ENCODE results near the gene C16orf92. TPM values are rescaled to one million over a fixed set of nuclear protein-coding genes. Genes with fewer than 3 reads are reported as not detected.

Gene C16orf92
- total RNA-seq, 3 donors from 2014 or later (not counting 1 experiment from before 2014, with no cell fraction given) = not detected

GRCh38 chr16:30004811-30005242 lies 18.2 kb upstream of the C16orf92 start:
- 32% methylated on average over 11 of the region's 11 CpGs for WGBS (ENCODE audit: insufficient coverage)
- peaks cover 0 to 20% of the 10 kb centered on the region in 2 donors for H3K4me1 Mint-ChIP-seq
- Histone ChIP-seq H3K27me3 (ENCODE audit: control insufficient read depth, insufficient read depth, low read length) (peaks cover 2% of the 10 kb centered on the region), H3K4me1 (ENCODE audit: control insufficient read depth, insufficient read depth, low read length) (peaks cover 2% of the 10 kb centered on the region), H3K9me3 (ENCODE audit: control insufficient read depth, insufficient read depth, low read length) (no peaks in the 10 kb centered on the region), H3K36me3 (ENCODE audit: control insufficient read depth, insufficient read depth, low read length) (peaks cover 16% of the 10 kb centered on the region), H3K4me3 (ENCODE audit: low read length) (no peak overlapping the region), H3K27ac (ENCODE audit: low read length) (no peak overlapping the region)
- DNase-seq = no peak
- H3K27me3 Mint-ChIP-seq (ENCODE audit: low read depth in 2 of 2) = peaks cover 0 to 9% of the 10 kb centered on the region in 2 donors
- intact Hi-C loops (cut with micrococcal nuclease) = loop anchor here (5.0 kb wide), 1 partner anchor 303 kb away; no protein-coding TSS in a partner anchor
- H3K27ac Mint-ChIP-seq = no peak overlapping the region
- no peak overlapping the region for H3K4me3 Mint-ChIP-seq
- H3K9me3 Mint-ChIP-seq = no peaks in the 10 kb centered on the region
- no peak for TF ChIP-seq CTCF (IDR thresholded peaks at IDR 0.05)
- H3K36me3 Mint-ChIP-seq = no peaks in the 10 kb centered on the region
- no peak for ATAC-seq

GRCh38 chr16:30005341-30006094 lies 17.5 kb upstream of the C16orf92 start:
- H3K36me3 ChIP-seq (ENCODE audit: control insufficient read depth, insufficient read depth, low read length) = peaks cover 11% of the 10 kb centered on the region
- intact Hi-C loops (cut with micrococcal nuclease) = loop anchor here (5.0 kb wide), 1 partner anchor 303 kb away; no protein-coding TSS in a partner anchor
- no peak overlapping the region for H3K4me3 ChIP-seq (ENCODE audit: low read length)
- H3K4me3 Mint-ChIP-seq = no peak overlapping the region
- peaks cover 9% of the 10 kb centered on the region for H3K27me3 ChIP-seq (ENCODE audit: control insufficient read depth, insufficient read depth, low read length)
- H3K36me3 Mint-ChIP-seq = no peaks in the 10 kb centered on the region
- ATAC-seq (peak; percentile 52 to 89 (median 79)), DNase-seq (peak in 1 of 2 donors; percentile 71)
- H3K9me3 Mint-ChIP-seq = no peaks in the 10 kb centered on the region
- H3K4me1 Mint-ChIP-seq = peaks cover 0 to 24% of the 10 kb centered on the region in 2 donors
- H3K4me1 ChIP-seq (ENCODE audit: control insufficient read depth, insufficient read depth, low read length) = peaks cover 7% of the 10 kb centered on the region
- peaks cover 0 to 15% of the 10 kb centered on the region in 2 donors for H3K27me3 Mint-ChIP-seq (ENCODE audit: low read depth in 2 of 2)
- no peaks in the 10 kb centered on the region for H3K9me3 ChIP-seq (ENCODE audit: control insufficient read depth, insufficient read depth, low read length)
- no peak overlapping the region for H3K27ac ChIP-seq (ENCODE audit: low read length)
- no peak overlapping the region for H3K27ac Mint-ChIP-seq
- TF ChIP-seq CTCF (IDR thresholded peaks at IDR 0.05) = peak; percentile 70
- 77% methylated on average over 31 of the region's 35 CpGs for whole genome bisulfite sequencing (ENCODE audit: insufficient coverage)

DNA sequence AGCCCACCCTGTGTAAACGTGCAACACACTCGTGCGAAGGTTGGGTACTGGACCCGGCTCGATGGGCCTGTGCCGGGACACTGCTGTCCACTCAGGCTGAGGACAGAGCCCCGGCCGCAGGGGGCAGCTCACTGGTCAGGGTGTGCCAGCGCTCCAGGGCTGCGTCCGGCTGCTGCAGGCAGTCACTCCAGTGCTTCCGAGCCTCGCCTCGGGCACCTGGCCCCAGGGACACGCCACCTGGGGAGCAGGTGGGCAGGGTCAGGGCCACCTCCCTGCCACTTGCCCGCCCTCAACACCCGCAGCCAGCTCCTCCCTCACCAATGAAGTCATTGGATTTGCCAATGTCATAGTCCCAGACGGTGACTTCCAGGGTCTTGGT lies 16.9 kb upstream of the C16orf92 start:
- TF ChIP-seq CTCF (IDR thresholded peaks at IDR 0.05) = no peak
- intact Hi-C loops (cut with micrococcal nuclease) = loop anchor here (5.0 kb wide), 1 partner anchor 304 kb away; no protein-coding TSS in a partner anchor
- 95% methylated on average over 18 of the region's 18 CpGs for WGBS (ENCODE audit: insufficient coverage)
- Mint-ChIP-seq H3K9me3 (no peaks in the 10 kb centered on the region), H3K4me3 (no peak overlapping the region), H3K27ac (no peak overlapping the region), H3K4me1 (peaks cover 0 to 26% of the 10 kb centered on the region in 2 donors), H3K27me3 (ENCODE audit: low read depth in 2 of 2) (peaks cover 0 to 17% of the 10 kb centered on the region in 2 donors), H3K36me3 (no peaks in the 10 kb centered on the region)
- DNase-seq (no peak), ATAC-seq (no peak)
- Histone ChIP-seq H3K9me3 (ENCODE audit: control insufficient read depth, insufficient read depth, low read length) (no peaks in the 10 kb centered on the region), H3K27me3 (ENCODE audit: control insufficient read depth, insufficient read depth, low read length) (peaks cover 11% of the 10 kb centered on the region), H3K4me3 (ENCODE audit: low read length) (no peak overlapping the region), H3K27ac (ENCODE audit: low read length) (no peak overlapping the region), H3K36me3 (ENCODE audit: control insufficient read depth, insufficient read depth, low read length) (peaks cover 7% of the 10 kb centered on the region), H3K4me1 (ENCODE audit: control insufficient read depth, insufficient read depth, low read length) (peaks cover 10% of the 10 kb centered on the region)
